Embryonic facial prominence (tissue), 1 donor: ENCODE results near the gene PSMF1.

ENCODE experiments used
- DNase-seq: peaks from one replicate; pipeline ENCODE4 v3.0.0-alpha.2; 2016; ENCODE audit errors: extremely low spot score

The PSMF1 gene

GRCh38 chr20:1163653-1164052 lies 45.3 kb downstream of the PSMF1 start:
- DNase-seq = no peak

- no peak for DNase-seq
Observed at GRCh38 chr20:1164871-1165270, 46.5 kb downstream of the PSMF1 start.

- no peak for DNase-seq
Observed at GRCh38 chr20:1165521-1165920, 47.1 kb downstream of the PSMF1 start.

GRCh38 chr20:1165941-1166340 lies 47.5 kb downstream of the PSMF1 start:
- DNase-seq = no peak

- DNase-seq = no peak
Observed at GRCh38 chr20:1166948-1167720, 48.7 kb downstream of the PSMF1 start.

- no peak for DNase-seq
Observed at GRCh38 chr20:1169224-1169623, 50.8 kb downstream of the PSMF1 start.

- DNase-seq = no peak
Observed at GRCh38 chr20:1171461-1172093, 53.2 kb downstream of the PSMF1 start.

- DNase-seq = no peak
Observed at GRCh38 chr20:1173698-1174097, 55.3 kb downstream of the PSMF1 start.

- DNase-seq = no peak
Observed at GRCh38 chr20:1174787-1175186, 56.4 kb downstream of the PSMF1 start.

GRCh38 chr20:1177680-1178079 lies 59.3 kb downstream of the PSMF1 start:
- DNase-seq = no peak

- no peak for DNase-seq
Observed at GRCh38 chr20:1178103-1178502, 59.7 kb downstream of the PSMF1 start.

- no peak for DNase-seq
Observed at GRCh38 chr20:1178623-1179022, 60.2 kb downstream of the PSMF1 start.

- DNase-seq = no peak
Observed at GRCh38 chr20:1180949-1181348, 62.5 kb downstream of the PSMF1 start.

GRCh38 chr20:1182106-1182505 lies 63.7 kb downstream of the PSMF1 start:
- no peak for DNase-seq

- DNase-seq = no peak
Observed at GRCh38 chr20:1183153-1183552, 64.8 kb downstream of the PSMF1 start.

GRCh38 chr20:1184260-1184637 lies 65.8 kb downstream of the PSMF1 start:
- no peak for DNase-seq

GRCh38 chr20:1184638-1185315 lies 66.4 kb downstream of the PSMF1 start, which contains the start of gene TMEM74B:
TMEM74B (minus strand) TSS chr20:1184981; CDS start chr20:1183801, 1,180 bp downstream.
- no peak for DNase-seq

- no peak for DNase-seq
Observed at GRCh38 chr20:1185316-1185741, 66.9 kb downstream of the PSMF1 start.

GRCh38 chr20:1185790-1186334 lies 67.5 kb downstream of the PSMF1 start:
- DNase-seq = no peak

- DNase-seq = no peak
Observed at GRCh38 chr20:1186367-1186991, 68.1 kb downstream of the PSMF1 start.

- no peak for DNase-seq
Observed at GRCh38 chr20:1187605-1188171, 69.3 kb downstream of the PSMF1 start.

GRCh38 chr20:1188347-1188746 lies 69.9 kb downstream of the PSMF1 start:
- DNase-seq = no peak
